Tibial nerve (tissue), 4 donors: ENCODE measurements around the gene TTC27. TPM values are rescaled to one million over a fixed set of nuclear protein-coding genes. Genes with fewer than 3 reads are reported as not detected.

Experiments used
- DNase-seq, 2 donors: peaks; one replicate each; pipeline ENCODE4 v3.0.0-alpha.2; 2019; ENCODE audit warnings: low spot score in 2 of 2
- H3K27ac ChIP-seq, 4 donors: fragments of 200-600 bp; sonication (generic) in 3 of 4; one replicate each; pipeline ENCODE4 v1.5.1; 2017 to 2019; ENCODE audit warnings: mild to moderate bottlenecking in 1 of 4
- H3K27me3 ChIP-seq, 2 donors: fragments of 200-600 bp; sonication (generic) in 1 of 2; one replicate each; pipeline versions ENCODE4 v1.5.1 to v1.6.0; 2017 to 2019
- H3K36me3 ChIP-seq, 3 donors: fragments of 200-600 bp; sonication (generic); one replicate each; pipeline ENCODE4 v1.5.1; 2018 to 2019
- H3K4me1 ChIP-seq, 4 donors: fragments of 200-600 bp; sonication (generic) in 3 of 4; one replicate each; pipeline ENCODE4 v1.5.1; 2017 to 2019
- H3K4me3 ChIP-seq, 4 donors: fragments of 200-600 bp; sonication (generic) in 3 of 4; one replicate each; pipeline ENCODE4 v1.5.1; 2017 to 2019; ENCODE audit warnings: mild to moderate bottlenecking in 1 of 4, moderate library complexity in 1 of 4
- H3K9me3 ChIP-seq, 4 donors: fragments of 200-600 bp; sonication (generic) in 3 of 4; one replicate each; pipeline ENCODE4 v1.5.1; 2017 to 2019
- EP300 ChIP-seq, 2 donors: sonication (generic); formaldehyde crosslinking; IDR thresholded peaks; one replicate each; pipeline ENCODE4 v1.6.1; 2017; ENCODE audit warnings: antibody characterized with exemption in 2 of 2, mild to moderate bottlenecking in 1 of 2
- POLR2A ChIP-seq, 2 donors: fragments of 450-650 bp; IDR thresholded peaks; one replicate each; pipeline ENCODE4 v1.6.1; 2017; ENCODE audit warnings: antibody characterized with exemption in 2 of 2, mild to moderate bottlenecking in 2 of 2, moderate library complexity in 2 of 2
- WGBS, 2 donors: methylation state at CpG; one replicate each; pipeline ENCODE4 v1.1.5; 2018; 5-methylcytosine and 5-hydroxymethylcytosine counted together
- total RNA-seq, 4 donors: library from RNA; depleted of rRNA; stranded (reverse); fragments of >200 nt; gene quantifications; one replicate each; pipeline ENCODE4 v1.1.0, GENCODE V29; 2016
- TF ChIP-seq, protein P1 (sequence below), 5 experiments: fragments of 200-600 bp in 3 of 5; fragments of 450-650 bp in 2 of 5; sonication (generic) in 3 of 5; IDR thresholded peaks; one replicate each; pipeline ENCODE4 v1.5.1; 2016 to 2019; ENCODE audit warnings: antibody characterized with exemption in 5 of 5, mild to moderate bottlenecking in 3 of 5, moderate library complexity in 2 of 5

TTC27 gene
- total RNA-seq, 4 donors from 2014 or later, result 22.5 to 25.8 (median 24.3) TPM

DNA sequence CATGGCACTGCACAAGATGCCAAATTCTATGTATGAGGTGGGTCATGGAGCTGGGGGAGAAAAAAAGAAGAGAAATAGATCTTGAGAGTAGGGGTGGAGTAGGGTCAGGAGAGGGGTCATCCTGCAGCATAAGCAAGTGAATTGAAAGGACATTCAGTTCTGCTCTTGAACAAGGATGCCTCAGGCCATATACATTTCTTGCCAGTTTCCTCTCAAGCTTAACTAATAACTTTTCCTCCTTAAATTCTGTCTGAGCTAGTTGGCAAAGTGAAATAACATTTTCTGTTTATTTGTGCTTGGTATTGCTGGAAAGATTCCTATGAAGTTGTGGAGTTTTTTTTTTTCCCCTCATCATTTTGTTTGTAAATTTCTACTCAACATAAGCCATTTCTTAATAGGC, 219.9 kb downstream of the TTC27 start:
- H3K4me3 ChIP-seq, result no peak overlapping the region
- no peak for DNase-seq

DNA sequence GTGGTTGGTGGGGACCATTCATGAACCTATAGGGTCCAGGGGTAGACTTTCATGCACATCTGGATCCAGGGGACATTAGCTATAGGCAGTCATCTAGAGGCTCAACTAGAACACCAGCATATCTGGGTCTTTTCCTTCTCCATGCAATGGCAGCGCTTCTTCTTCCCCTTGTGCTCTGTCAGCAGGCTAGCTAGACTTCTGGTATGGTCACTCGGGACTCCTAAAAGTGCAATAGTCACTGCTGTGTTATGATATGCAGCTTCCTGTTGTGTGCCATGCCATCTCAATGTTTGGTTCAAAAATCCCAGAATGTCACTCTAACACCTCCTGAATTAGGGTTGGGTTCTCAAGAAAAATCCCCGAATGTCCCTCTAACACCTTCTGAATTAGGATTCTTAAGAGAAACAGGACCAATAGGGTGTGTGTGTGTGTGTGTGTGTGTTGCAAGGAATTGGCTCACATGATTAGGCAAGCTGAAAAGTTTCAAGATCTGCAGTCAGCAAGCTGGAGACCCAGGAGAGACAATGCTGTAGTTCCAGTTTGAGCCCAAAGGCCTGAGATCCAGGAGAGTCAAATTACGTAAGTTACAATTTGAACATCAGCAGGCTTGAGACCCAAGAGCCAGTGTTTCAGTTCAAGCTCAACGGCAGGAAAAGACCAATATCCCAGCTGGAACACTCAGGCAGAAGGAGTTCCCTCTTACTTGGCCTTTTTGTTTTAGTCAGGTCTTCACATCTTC, 221.8 kb downstream of the TTC27 start:
- H3K27me3 ChIP-seq, result no peaks in the 10 kb centered on the region
- no peaks in the 10 kb centered on the region for H3K36me3 ChIP-seq
- 81 to 85% methylated on average over 5 of the region's 5 CpGs for WGBS, 2 donors
- no peak for DNase-seq
- no peak overlapping the region for H3K4me3 ChIP-seq
- no peaks in the 10 kb centered on the region for H3K9me3 ChIP-seq
- TF ChIP-seq POLR2A (IDR thresholded peaks at IDR 0.05) (no peak), EP300 (IDR thresholded peaks at IDR 0.05) (no peak)
- TF ChIP-seq, protein P1, sequence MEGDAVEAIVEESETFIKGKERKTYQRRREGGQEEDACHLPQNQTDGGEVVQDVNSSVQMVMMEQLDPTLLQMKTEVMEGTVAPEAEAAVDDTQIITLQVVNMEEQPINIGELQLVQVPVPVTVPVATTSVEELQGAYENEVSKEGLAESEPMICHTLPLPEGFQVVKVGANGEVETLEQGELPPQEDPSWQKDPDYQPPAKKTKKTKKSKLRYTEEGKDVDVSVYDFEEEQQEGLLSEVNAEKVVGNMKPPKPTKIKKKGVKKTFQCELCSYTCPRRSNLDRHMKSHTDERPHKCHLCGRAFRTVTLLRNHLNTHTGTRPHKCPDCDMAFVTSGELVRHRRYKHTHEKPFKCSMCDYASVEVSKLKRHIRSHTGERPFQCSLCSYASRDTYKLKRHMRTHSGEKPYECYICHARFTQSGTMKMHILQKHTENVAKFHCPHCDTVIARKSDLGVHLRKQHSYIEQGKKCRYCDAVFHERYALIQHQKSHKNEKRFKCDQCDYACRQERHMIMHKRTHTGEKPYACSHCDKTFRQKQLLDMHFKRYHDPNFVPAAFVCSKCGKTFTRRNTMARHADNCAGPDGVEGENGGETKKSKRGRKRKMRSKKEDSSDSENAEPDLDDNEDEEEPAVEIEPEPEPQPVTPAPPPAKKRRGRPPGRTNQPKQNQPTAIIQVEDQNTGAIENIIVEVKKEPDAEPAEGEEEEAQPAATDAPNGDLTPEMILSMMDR (IDR thresholded peaks at IDR 0.05), result no peak
- no peak overlapping the region for H3K27ac ChIP-seq
- H3K4me1 ChIP-seq, result peaks cover 0 to 9% (median 0%) of the 10 kb centered on the region in 4 donors

More for the DNA sequence above, 219.9 kb downstream of the TTC27 start:
- TF ChIP-seq, protein P1 (IDR thresholded peaks at IDR 0.05), result no peak
- TF ChIP-seq POLR2A (IDR thresholded peaks at IDR 0.05) (no peak), EP300 (IDR thresholded peaks at IDR 0.05) (no peak)
- no peak overlapping the region for H3K27ac ChIP-seq
- H3K27me3 ChIP-seq, result no peaks in the 10 kb centered on the region
- peaks cover 0 to 9% (median 0%) of the 10 kb centered on the region in 4 donors for H3K4me1 ChIP-seq
- H3K36me3 ChIP-seq, result no peaks in the 10 kb centered on the region
- no peaks in the 10 kb centered on the region for H3K9me3 ChIP-seq

DNA sequence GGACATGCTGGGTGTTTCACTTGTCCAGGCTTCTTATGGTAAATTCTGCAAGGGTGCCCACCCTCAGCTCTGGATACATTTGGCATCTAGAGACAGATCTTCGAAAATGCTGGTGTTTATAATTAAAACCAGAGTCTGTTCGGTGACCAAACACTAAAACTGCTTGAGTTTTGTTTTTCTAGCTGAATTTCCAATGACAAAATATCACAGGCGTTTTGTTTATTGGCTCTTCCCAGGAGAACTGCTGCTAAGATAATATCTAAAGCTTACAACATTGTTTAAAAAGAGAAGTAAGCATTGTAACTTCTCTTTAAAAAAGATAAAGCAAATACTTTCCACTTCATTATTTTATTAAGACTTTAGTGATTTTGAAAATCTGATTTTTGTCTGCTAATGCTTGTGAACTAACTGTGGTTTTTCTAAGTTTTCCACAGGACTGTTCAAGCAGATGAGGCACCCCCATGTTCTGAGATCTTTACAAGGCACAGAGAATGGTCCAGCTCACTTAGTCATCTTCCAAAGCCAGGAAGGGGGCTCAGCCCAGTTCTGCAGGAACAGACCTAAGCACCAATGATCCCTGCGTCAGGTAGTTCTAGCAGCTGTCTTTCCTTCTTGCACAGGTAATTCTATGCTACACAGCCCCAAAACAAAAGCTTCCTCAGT, 224.1 kb downstream of the TTC27 start:
- TF ChIP-seq EP300 (IDR thresholded peaks at IDR 0.05), result no peak
- TF ChIP-seq, protein P1 (IDR thresholded peaks at IDR 0.05), result no peak
- TF ChIP-seq POLR2A (IDR thresholded peaks at IDR 0.05), result no peak
- Histone ChIP-seq H3K36me3 (no peaks in the 10 kb centered on the region), H3K27me3 (no peaks in the 10 kb centered on the region), H3K9me3 (no peaks in the 10 kb centered on the region), H3K4me1 (peaks cover 0 to 9% (median 0%) of the 10 kb centered on the region in 4 donors), H3K4me3 (no peak overlapping the region), H3K27ac (no peak overlapping the region)
- no peak for DNase-seq
- WGBS, 2 donors, result 61 to 64% methylated on average over 4 of the region's 4 CpGs

DNA sequence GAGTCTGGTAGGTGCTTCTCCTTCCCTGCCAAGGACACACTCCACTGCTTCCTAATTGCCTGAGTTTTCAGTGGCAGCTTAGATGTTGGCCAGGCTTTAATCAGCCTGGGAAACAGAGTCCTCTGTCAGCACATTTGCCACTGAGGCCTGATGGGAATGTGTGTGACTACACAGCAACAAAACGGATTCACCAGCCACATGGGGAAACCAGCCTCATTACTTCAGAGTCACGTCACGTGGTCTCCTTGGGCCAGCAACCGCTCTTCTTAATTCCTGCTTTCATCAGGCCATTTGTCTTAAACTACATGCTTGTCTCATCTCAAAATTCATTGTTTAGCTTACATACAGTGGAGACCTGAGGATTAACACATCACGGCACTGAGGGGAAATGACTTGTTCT, 225.0 kb downstream of the TTC27 start:
- Histone ChIP-seq H3K27me3 (no peaks in the 10 kb centered on the region), H3K4me3 (no peak overlapping the region), H3K27ac (no peak overlapping the region), H3K36me3 (no peaks in the 10 kb centered on the region), H3K4me1 (peaks cover 0 to 9% (median 0%) of the 10 kb centered on the region in 4 donors), H3K9me3 (no peaks in the 10 kb centered on the region)
- TF ChIP-seq EP300 (IDR thresholded peaks at IDR 0.05), result no peak
- TF ChIP-seq, protein P1 (IDR thresholded peaks at IDR 0.05), result no peak
- 86% methylated on average over 5 of the region's 5 CpGs for WGBS, 2 donors
- no peak for DNase-seq

DNA sequence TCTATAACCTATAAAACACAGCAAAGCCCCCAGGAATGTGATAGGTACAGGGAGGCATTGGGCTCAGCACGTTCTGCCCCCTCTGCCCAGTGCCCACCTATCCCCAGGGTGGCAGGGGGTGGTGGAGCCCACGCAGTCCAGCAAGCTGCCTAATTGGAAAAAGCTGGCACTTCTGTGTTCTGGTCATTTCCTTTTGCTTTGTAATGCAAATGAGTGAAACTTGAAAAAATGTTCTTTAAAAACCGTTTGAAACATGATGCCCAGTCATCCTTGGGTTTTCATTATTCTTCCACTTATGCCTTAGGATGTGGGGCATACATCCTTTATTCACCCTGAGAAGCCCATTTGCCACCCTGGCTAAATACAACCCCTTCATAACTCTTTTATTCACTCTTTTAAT, 229.0 kb downstream of the TTC27 start:
- H3K27ac ChIP-seq, result no peak overlapping the region
- 27 to 31% methylated on average over 3 of the region's 3 CpGs for WGBS, 2 donors
- H3K4me3 ChIP-seq, result no peak overlapping the region
- H3K27me3 ChIP-seq, result no peaks in the 10 kb centered on the region
- no peaks in the 10 kb centered on the region for H3K9me3 ChIP-seq
- TF ChIP-seq POLR2A (IDR thresholded peaks at IDR 0.05), result no peak
- DNase-seq, result no peak
- no peaks in the 10 kb centered on the region for H3K36me3 ChIP-seq
- peaks cover 0 to 9% (median 0%) of the 10 kb centered on the region in 4 donors for H3K4me1 ChIP-seq
